ENCODE data around the gene CLEC4F. TPM values are rescaled to one million over a fixed set of nuclear protein-coding genes. Genes with fewer than 3 reads are reported as not detected.

CLEC4F gene
- total and polyA plus RNA-seq, 2 donors (not counting 3 experiments of a cell fraction or from before 2014, with no cell fraction given): not detected

- no TSS peak for BruUV-seq (replicated peaks)
- ChIA-PET POLR2A (no interaction called here), CTCF (interaction anchor here (1.1 to 1.5 kb wide), 2 partner anchors 12 to 20 kb away, joined by 4 to 6 read pairs; no protein-coding TSS in a partner anchor)
- intact Hi-C loops (cut with micrococcal nuclease): no loop called here
- H3K9me1 ChIP-seq (replicated peaks; ENCODE audit: control insufficient read depth, extremely low read depth, insufficient read depth, low read length): no peaks in the 10 kb centered on the region
- H3K36me3 ChIP-seq (ENCODE audit: control insufficient read depth in 2 of 2, extremely low read depth in 1 of 2, insufficient read depth in 2 of 2, low read length in 2 of 2): no peaks in the 10 kb centered on the region
- H3K9me3 ChIP-seq (replicated peaks; ENCODE audit: control insufficient read depth, insufficient read depth, low read length): no peaks in the 10 kb centered on the region
- no peak for DNase-seq (ENCODE audit: low read depth, low spot score)
- peaks cover 3% of the 10 kb centered on the region for H3K4me1 ChIP-seq (ENCODE audit: control insufficient read depth, extremely low read depth, insufficient read depth, low read length)
- TF ChIP-seq POLR2A (IDR thresholded peaks at IDR 0.05; ENCODE audit: low read depth, low read length) (no peak), MYC (IDR thresholded peaks at IDR 0.05; ENCODE audit: low read depth, low read length) (no peak), FOS (IDR thresholded peaks at IDR 0.05; ENCODE audit: borderline replicate concordance, insufficient read depth, low read length) (no peak), CTCF (IDR thresholded peaks at IDR 0.05; ENCODE audit: extremely low read depth in 1 of 2, insufficient read depth in 1 of 2, low read depth in 1 of 2, low read length in 2 of 2) (no peak), JUN (IDR thresholded peaks at IDR 0.05; ENCODE audit: borderline replicate concordance, insufficient read depth, insufficient read length, low read depth) (no peak), GATA2 (IDR thresholded peaks at IDR 0.05; ENCODE audit: insufficient read depth, insufficient read length, low read depth, low read length) (no peak), POLR2AphosphoS5 (IDR thresholded peaks at IDR 0.05; ENCODE audit: insufficient read depth, low read depth, low read length) (no peak), EZH2 (IDR thresholded peaks at IDR 0.05; ENCODE audit: borderline replicate concordance, low read depth, low read length, severe bottlenecking) (no peak), MAX (IDR thresholded peaks at IDR 0.05; ENCODE audit: insufficient read depth, insufficient read length) (no peak)
- H3K27ac ChIP-seq (ENCODE audit: insufficient read depth, low read depth, low read length): no peak overlapping the region
- FAIRE-seq: no peak
- H3K9ac ChIP-seq (replicated peaks; ENCODE audit: extremely low read depth, insufficient read depth, low read length): no peak overlapping the region
- no peak overlapping the region for H3K4me3 ChIP-seq (replicated peaks in 1 of 3; ENCODE audit: insufficient read depth in 1 of 3, low read depth in 1 of 3, low read length in 3 of 3)
- no peak overlapping the region for H3K4me2 ChIP-seq (ENCODE audit: insufficient read depth, low read length)
- no peaks in the 10 kb centered on the region for H3K79me2 ChIP-seq (ENCODE audit: control insufficient read depth, insufficient read depth, low read length)
- dilution Hi-C loops (cut with MboI; ENCODE audit: extremely low pct_ligation_motif_present, low sequenced_read_pairs): no loop called here
- no peaks in the 10 kb centered on the region for H4K20me1 ChIP-seq (replicated peaks; ENCODE audit: control insufficient read depth, extremely low read depth, insufficient read depth, low read length)
- H3K27me3 ChIP-seq (ENCODE audit: control insufficient read depth in 2 of 2, insufficient read depth in 2 of 2, low read length in 2 of 2): peaks cover 59 to 62% of the 10 kb centered on the region in 2 experiments
- H2AFZ ChIP-seq (ENCODE audit: low read depth, low read length): no peak overlapping the region
Observed at GRCh38 chr2:70769450-70769849, 50.9 kb downstream of the CLEC4F start.
